Measurements from ENCODE around the gene OGFOD3.

The OGFOD3 gene

DNA sequence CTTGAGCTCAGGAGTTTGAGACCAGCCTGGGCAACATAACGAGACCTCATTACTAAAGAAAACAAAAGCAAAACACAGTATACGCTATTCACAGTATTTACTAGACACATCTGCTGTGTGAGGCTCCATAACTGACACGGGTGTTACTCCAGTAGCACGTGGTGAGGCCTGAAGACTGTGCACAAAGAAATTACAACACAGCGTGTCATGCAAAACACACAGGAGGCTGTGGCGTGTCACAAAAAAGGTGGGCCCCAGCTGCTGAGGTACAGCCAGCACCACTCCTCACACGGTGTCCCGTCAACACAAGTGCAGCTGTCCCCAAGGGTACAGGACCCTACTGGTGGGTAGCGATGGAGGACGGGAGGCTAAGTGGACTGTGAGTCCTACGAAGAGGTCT is 29.5 kb upstream of the OGFOD3 start:
- no peak for DNase-seq (ENCODE audit: low read depth in 2 of 2, low spot score in 1 of 2)

DNA sequence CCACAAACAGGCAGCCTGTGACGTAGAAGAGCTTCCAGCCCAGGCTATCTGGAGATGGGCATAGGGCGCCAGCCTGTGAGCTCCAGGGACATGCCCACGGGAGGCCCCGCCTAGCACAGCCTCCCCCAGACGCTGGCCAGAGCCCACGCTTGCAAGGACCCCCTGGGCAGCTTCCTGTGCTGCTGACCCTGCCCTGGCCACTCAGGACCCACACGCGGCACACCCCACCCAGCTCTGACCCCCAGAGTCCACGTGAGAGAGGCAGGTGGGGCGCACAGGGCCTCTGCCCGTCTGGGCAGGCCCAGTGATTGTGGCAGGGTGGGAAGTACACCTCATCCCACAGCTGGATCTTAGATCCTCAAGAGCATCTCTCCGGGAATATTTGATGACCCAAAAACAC is 28.3 kb upstream of the OGFOD3 start:
- no peak for DNase-seq (ENCODE audit: low read depth in 2 of 2, low spot score in 1 of 2)

DNA sequence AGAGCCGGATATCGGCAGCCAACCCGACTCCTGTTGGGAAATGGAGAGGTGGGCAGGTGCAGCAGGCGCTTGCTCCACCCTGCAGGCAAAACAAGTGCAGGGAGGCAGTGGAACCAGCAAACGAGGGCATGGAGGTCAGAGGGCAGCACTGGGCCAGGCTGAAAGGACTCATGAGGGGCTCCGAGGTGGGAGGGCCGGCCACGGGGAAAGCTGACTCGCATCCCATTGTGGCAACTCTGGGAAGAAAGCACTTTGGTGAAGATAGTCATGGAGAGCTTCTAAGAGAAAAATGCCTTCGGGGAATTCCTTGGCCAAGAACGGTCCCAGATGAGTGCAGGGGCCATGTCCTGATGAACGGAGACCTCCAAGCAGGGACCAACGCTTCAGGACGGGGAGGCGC is 27.7 kb upstream of the OGFOD3 start:
- no peak for DNase-seq (ENCODE audit: low read depth in 2 of 2, low spot score in 1 of 2)

DNA sequence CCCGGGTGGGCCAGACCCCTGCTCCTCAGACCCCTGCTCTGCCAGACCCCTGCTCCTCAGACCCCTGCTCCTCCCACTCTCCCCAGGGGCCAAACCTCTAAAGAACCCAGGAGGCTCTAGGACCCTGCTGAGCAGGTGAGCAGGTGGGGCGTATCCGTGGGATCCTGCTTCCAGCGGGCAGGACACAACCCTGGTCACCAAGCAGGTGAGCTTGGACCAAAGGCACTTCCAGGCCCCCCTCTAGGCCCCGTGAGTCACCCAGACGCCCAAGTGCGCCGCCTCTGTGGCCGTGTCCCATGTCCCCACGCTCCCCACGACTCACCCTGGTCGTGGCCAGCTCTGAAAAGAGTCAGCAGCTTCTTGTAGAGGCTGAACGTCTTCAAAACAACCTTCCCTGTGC is 27.2 kb upstream of the OGFOD3 start:
- no peak for DNase-seq (ENCODE audit: low read depth in 2 of 2, low spot score in 1 of 2)

DNA sequence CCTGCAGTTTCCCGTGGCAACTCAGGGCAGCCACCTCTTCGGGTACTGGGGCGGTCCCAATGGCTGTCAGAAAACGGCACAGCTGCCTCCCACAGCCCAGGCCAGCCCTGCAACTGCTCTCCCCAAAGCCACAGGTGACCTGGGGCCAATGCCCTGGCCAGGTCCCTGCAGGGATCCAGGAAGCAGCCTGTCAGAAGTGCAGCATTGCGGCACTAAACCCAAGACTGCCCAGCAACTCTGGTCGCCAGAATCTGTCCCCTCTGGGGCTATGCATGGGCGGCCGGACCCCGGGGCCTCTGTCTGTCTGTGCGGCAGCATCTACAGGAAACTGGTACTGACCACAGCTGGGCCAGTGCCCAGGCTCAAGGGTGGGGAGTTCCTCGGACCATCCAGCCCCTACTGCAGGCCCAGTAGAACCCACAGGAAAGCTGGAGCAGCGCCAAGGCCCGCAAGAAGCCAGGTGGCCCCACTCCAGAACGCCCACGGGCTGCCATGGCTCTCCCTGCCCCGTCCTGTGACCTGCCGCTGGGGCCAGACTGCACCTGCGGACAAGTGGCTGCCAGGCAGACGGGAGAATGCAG is 26.6 kb upstream of the OGFOD3 start:
- DNase-seq (ENCODE audit: low read depth in 2 of 2, low spot score in 1 of 2), result no peak

DNA sequence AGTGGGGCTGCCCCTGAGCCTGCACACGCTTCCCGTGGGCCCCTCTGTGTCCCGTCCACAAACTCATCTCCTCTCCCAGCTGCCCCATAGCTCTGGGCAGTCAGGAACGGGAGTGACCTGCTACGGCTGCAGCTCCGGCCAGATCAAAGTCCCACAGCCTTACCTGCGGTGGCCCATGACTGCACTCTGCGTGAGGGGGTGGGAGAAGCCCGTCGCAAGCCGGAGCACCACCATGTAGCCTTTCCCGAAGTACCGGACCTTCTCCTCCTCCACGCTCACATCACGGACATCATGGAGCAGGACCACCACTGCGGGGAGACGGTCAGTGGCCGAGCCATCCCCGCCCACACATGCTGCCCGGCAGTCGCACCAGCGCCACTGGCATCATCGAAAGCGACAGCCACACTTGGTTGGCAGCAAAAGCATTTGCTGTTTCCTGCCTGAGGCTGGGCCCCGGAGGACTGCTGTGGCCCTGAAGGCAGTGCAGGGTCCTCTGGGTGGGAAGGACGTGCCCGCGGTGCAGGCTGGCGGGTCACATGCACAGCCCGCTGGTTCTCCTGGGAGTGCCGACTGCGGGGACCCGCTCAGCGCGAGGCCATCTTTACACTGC is 26.0 kb upstream of the OGFOD3 start:
- DNase-seq (ENCODE audit: low read depth in 2 of 2, low spot score in 1 of 2), result no peak

DNA sequence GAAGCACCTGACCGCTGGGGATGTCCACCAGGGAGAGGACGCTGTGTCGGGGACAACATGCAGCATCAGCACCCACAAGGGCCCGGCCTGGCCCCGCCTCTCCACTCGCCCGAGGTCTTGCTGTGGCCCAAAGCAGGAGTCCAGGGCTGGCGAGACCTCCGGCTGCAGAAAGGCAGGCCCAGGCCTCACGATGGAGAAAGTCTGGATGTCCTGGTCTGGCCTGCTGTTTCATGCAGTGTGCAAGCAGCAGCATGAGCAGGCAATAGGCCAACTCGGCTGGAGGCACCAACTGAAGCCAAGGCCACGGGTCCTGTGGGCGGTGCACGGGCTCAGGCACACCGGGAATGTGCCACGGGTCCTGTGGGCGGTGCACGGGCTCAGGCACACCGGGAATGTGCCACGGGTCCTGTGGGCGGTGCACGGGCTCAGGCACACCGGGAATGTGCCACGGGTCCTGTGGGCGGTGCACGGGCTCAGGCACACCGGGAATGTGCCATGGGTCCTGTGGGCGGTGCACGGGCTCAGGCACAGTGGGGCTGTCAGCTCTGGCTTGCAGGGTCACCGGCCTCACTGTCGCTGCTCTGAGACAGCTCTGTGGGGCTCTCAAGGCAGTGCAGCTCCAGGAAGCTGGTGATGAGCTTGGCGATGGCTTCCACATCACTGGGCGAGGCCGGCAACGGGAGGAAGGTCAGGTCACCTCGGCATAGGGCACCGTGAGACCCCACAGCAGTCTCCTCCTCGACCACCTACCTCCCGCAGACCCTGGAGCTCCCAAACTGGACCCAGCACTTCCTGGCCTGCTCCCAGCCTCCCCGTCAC is 25.3 kb upstream of the OGFOD3 start:
- DNase-seq (ENCODE audit: low read depth in 2 of 2, low spot score in 1 of 2), result no peak

DNA sequence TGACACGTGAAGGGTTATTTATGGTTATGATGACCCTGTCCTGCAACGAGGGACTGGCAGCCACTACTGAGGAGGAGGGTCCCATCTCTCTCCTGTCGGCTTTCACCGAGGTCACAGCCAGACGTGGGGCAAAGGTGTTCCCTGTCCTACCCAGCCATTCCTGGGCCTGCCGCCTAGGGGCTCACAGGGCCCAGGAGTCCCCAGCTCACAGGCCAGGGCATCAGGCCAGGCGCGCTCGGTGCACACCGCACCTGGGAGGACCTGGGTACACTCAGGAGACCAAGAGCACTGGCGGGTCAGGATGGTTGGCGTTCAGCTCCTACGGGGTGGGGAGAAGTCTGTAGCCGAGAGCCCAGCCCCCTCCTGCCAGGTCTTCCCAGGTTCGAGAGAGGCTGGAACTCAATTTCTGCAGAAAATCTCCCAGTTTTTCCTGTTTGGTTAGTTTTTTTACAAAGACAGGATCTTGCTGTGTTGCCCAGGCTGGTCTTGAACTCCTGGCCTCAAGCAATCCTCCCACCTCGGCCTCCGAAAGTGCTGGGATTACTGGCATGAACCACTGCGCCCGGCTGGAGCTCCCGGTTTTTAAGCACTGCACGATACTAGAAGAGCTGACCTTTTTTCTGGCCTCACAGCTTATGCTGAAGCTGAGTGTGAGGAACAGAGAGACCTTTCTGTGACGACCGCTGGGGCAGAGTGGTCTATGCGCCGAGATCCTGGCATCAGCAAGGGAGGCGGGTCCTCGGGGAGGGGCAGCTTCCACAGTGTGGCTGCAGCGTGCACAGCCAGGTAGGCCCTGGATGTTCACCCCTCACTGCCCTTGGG is 24.5 kb upstream of the OGFOD3 start:
- DNase-seq (ENCODE audit: low read depth in 2 of 2, low spot score in 1 of 2), result no peak

DNA sequence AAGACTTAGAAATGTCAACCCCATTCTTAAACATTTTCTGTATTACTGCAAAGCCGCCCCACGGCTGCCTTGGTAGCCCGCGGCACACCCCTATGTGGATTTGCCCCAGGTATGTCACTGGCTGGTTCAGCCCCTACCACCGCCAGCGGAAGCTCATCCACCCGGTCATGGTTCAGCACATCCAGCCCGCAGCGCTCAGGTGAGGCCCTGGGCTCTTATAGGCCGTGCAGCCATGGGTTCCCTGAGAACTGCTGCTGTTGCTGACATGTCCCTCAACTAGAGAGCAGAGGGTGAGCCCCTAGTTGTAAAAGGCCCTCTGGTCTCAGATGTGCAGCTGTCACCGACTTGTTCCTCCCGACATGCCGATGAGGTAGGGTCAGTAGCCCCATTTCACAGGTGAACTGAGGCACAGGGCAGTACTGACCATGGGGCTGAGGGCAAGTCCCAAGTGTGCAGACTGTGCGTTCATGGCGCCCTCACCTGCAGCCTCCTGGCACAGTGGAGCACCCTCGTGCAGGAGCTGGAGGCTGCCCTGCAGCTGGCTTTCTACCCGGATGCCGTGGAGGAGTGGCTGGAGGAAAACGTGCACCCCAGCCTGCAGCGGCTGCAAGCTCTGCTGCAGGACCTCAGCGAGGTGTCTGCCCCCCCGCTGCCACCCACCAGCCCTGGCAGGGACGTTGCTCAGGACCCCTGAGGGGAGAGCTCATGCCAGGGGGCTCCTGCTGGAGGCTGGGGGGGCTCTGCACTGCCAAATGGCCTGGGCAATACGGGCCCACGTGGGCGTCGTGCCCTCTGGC is 23.5 kb upstream of the OGFOD3 start:
- DNase-seq (ENCODE audit: low read depth in 2 of 2, low spot score in 1 of 2), result no peak

DNA sequence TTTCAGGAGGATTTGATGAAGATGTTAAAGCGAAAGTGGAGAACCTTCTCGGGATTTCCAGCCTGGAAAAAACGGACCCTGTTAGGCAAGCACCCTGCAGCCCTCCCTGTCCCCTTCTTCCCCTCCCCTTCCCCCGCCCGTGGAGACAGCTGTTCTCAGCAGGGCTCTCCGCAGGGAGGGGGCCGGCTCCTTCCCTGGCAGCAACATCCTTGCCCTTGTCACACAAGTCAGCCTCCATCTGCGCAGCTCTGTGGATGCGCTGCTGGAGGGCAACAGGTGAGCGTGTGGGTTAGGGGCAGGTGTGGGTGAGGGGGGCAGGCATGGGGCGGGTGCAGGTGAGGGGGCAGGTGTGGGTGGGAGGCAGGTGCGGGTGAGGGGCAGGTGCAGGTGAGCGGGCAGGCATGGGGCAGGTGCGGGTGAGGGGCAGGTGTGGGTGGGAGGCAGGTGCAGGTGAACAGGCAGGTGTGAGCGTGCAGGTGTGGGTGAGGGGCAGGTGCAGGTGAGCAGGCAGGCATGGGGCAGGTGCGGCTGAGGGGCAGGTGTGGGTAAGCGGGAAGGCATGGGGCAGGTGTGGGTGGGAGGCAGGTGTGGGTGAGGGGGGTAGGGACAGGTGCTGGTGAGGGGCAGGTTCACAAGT is 22.7 kb upstream of the OGFOD3 start:
- no peak for DNase-seq (ENCODE audit: low read depth in 2 of 2, low spot score in 1 of 2)

DNA sequence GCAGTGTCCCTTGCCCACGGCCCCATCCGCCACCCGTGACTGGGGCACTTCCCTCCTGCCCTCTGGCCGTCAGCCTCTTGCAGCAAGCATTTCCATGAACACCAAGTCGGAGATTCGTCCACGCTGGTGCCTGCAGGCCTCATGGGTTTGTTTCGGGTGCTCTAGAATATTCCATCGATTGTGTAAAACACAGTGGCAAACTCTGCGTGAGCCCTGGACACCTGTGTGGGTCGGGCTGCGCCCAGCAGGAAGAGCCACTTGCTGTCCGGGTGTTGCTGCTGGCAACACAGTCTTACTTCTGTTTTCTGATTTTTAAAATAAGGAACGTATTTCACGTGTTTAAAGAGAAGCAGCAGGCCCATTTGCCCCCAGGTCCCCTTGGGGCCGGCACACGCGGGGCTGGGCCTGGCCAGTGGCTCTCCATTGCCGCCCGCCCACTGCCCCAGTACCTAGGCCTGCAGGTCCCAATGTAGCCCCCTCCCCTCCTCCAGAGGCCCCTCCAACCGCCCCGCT is 22.1 kb upstream of the OGFOD3 start:
- DNase-seq (ENCODE audit: low read depth in 2 of 2, low spot score in 1 of 2), result no peak

DNA sequence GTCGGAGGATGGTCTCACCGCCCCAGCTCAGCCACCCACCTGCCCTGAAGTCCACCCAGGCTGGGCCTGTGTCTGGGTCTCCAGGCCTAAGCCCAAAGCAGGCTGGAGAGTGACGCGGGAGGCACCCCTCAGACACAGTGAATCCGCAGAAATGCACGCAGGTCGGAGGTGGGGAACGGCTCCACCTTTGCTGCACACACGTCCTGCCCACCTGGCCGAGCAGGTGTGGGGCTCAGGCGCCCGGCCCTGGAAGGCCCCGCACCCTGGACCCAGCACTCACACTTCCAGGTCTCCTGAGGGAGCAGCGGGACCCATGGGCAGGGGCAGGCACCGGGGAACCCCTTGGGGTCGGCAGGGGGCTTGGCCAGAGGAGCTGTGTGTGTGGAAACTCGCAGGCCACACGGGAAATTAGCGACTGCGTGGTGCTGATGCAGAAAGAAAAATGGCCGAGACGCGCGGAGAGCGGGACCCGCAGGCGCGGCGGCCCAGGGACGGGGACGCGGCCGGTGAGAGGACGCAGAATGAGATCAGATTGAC is 21.5 kb upstream of the OGFOD3 start:
- no peak for DNase-seq (ENCODE audit: low read depth in 2 of 2, low spot score in 1 of 2)

DNA sequence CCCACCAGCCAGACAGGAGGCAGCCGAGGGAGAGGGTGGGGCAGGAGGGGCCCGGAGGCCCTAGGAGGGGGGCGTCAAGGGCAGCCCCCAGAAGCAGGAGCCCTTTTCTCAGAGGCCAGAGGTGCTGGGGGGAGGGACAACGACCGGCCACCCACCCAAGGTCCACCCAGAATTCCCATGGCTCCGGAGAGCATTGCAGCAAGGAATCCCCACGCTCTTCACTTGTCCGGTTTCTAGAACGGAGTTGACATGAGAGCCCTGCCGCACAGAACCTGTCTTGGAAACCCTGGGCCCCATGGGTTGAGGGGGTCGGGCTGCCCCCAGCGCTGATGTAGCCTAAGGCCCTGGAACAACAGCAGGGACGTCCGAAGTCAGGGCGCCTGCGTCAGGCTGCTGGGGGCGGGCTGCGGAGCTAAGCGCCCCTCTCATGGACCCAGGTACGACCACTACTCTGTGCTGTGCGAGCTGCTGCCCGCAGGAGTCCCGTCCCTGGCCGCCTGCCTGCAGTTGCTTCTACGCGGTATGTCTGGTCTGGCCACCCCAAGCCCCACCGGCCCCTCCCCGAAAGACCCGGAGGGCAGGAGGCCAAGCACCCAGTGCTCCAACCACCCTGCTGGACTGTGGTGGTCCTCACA is 20.9 kb upstream of the OGFOD3 start:
- no peak for DNase-seq (ENCODE audit: low read depth in 2 of 2, low spot score in 1 of 2)

DNA sequence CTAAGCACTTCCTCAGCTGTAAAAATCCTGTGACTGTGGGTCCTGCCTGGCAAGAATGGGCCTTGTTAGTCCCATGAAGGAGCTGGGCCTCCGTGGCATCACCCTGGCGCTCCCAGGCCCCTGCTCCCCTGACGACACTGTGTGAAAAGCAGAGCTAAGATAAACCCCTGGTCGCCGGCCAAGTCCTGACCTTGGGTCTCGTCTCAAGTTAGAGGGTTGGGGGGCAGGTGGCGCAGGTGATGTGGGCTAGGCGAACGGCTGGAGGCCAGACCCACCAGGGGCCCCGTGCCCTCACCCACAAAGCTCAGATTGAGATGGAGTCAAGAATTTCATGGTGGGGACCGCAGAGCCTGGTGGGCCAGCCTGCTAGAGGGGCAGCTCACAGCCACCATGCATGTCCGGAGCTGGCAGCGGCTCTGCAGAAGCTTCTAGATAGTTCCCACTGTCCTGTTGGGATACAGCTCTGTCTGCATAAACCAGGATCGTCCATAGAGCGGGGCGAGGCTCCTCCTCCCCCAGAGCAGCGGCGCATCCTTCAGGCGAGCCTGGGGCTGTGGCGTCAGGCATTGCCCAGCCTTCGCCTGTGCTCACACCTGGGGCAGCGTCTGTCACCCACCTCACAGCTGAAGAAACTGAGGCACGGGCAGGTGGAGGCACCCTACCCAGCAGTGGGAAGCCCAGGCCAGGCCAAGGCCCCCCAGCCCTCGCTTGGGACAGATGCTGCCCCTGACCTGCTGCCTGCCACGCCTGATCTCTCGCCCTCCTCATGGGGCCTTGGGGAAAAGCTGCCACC is 20.2 kb upstream of the OGFOD3 start:
- DNase-seq (ENCODE audit: low read depth in 2 of 2, low spot score in 1 of 2), result no peak

DNA sequence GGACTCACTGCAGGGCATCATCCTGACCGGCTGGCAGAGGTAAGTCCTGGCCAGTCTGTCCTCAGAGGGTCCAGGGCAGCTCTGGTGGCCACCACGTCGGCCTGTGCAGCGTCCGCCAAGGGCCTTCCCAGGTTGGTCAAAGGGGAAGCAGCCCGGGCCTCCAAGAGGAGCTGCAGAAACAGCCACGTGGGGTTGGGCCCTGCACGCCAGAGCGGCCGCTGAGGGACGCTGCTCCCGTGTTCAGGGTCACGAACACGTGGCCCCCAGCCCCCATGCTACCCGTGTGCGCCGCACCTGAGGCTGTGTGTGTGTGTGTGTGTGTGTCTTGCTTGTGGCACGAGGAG is 18.9 kb upstream of the OGFOD3 start:
- no peak for DNase-seq (ENCODE audit: low read depth in 2 of 2, low spot score in 1 of 2)

DNA sequence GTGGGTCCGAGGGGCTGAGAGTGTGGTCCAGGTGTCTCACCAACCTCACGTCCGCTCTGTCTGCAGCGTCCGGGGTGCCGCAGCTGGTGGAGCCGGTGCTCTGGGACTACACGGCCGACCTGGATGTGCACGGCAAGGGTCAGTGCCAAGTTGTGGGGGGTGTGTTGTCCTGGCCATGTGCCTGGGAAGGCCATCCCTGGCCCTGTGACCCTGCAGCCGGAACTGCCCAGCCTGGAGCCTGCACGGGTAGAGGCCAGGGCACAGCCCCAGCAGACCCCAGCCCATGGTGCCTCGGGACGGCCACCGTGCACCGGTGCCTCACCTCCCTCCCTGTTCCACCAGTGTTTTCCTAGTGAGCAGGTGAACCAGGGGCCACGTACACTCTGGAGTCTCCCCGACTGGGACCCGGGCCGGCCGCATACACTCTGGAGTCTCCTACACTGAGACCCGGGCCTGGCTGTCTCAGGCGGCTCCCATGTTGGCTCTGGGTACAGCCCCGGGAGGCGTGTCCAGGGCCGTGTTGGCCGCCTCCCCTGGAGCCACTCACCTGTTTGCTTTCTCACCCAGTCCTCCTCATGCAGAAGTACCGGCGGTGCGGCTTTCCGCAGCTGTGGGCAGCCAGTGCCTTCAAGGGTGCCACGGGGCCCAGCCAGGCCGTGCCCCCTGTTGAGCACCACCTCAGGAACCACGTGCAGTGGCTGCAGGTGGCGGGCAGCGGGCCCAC is 18.4 kb upstream of the OGFOD3 start:
- no peak for DNase-seq (ENCODE audit: low read depth in 2 of 2, low spot score in 1 of 2)

DNA sequence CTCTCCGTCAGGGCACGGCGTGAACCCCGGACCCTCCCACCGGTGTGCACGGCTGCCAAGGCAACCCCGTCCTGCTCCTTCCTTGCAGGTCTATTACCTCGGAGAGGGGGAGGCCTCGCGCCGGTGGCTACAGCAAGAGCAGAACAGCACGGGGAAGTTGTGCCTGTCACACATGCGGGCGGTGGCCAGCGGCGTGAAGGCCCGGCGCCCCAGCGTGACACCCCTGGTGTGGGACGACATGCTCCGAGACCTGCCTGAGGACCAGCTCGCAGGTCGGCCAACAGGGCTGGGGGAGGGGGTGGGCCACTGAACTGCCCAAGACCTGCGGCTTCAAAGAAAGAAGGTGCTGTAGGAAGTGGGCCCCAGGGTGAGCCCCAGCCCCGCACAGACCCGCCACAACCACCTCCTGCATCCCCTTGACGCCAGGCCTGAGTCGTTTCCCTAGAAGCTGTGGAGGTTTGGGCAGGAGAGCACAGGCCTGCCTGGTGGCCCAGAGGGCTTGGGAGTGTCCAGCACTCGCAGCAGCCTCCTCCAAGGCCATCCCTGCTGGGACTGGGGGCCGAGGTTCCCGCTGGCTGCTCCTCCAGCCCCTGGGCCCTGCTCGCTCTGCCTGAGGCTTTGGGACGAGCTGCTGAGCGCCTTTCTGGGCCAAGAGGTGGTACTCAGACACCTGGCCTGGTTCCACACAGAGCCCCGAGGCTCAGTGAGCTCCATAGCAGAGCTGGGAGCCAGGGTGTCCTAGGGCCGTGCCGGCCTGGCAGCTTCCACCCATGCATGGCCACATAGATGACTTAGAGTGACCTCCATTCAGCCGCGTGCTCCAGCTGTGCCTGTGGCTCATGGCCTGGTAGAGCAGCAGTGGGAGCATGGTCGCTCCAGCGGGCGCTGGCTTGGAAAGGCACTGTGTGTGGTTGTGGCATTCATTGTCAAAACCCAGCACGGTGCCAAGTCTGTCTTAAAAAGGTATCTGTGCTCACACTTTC is 17.5 kb upstream of the OGFOD3 start:
- DNase-seq (ENCODE audit: low read depth in 2 of 2, low spot score in 1 of 2), result no peak

Data from stimulated activated CD8-positive, alpha-beta memory T cell treated with anti-CD3 and anti-CD28 coated beads, Interleukin-4, amount 100 ng/mL, for 1 hour (primary cell).